ENCODE data around the gene RASGRF2.

RASGRF2 gene

GRCh38 chr5:80959768-80960442 lies at the start of gene RASGRF2:
Gene RASGRF2, plus strand, starts transcription at chr5:80960363. Its CDS starts 376 bp downstream, at chr5:80960739.
- no peak for DNase-seq

GRCh38 chr5:80912479-80912878 lies 47.7 kb upstream of the RASGRF2 start:
- no peak for DNase-seq

- no peak for DNase-seq
These were observed 44.4 kb upstream of the RASGRF2 start for GRCh38 chr5:80915716-80916115.

- DNase-seq, result no peak
These were observed 43.5 kb upstream of the RASGRF2 start for GRCh38 chr5:80916676-80917075.

- DNase-seq, result no peak
These were observed 42.5 kb upstream of the RASGRF2 start for GRCh38 chr5:80917631-80918030.

- DNase-seq, result no peak
These were observed 40.4 kb upstream of the RASGRF2 start for GRCh38 chr5:80919678-80920196.

- DNase-seq, result no peak
These were observed 39.8 kb upstream of the RASGRF2 start for GRCh38 chr5:80920333-80920732.

GRCh38 chr5:80921026-80921425 lies 39.1 kb upstream of the RASGRF2 start:
- DNase-seq, result no peak

- DNase-seq, result no peak
These were observed 34.2 kb upstream of the RASGRF2 start for GRCh38 chr5:80925931-80926330.

- no peak for DNase-seq
These were observed 33.6 kb upstream of the RASGRF2 start for GRCh38 chr5:80926536-80926935.

- no peak for DNase-seq
These were observed 33.0 kb upstream of the RASGRF2 start for GRCh38 chr5:80926979-80927656.

- DNase-seq, result no peak
These were observed 32.1 kb upstream of the RASGRF2 start for GRCh38 chr5:80928073-80928472.

GRCh38 chr5:80930940-80931339 lies 29.2 kb upstream of the RASGRF2 start:
- no peak for DNase-seq

- DNase-seq, result peak; percentile 4
These were observed 28.8 kb upstream of the RASGRF2 start for GRCh38 chr5:80931411-80931810.

GRCh38 chr5:80933036-80933435 lies 27.1 kb upstream of the RASGRF2 start:
- DNase-seq, result no peak

GRCh38 chr5:80934751-80935150 lies 25.4 kb upstream of the RASGRF2 start:
- no peak for DNase-seq

GRCh38 chr5:80935811-80936385 lies 24.3 kb upstream of the RASGRF2 start:
- no peak for DNase-seq

- no peak for DNase-seq
These were observed 23.3 kb upstream of the RASGRF2 start for GRCh38 chr5:80936881-80937280.

GRCh38 chr5:80937584-80938356 lies 22.4 kb upstream of the RASGRF2 start:
- DNase-seq, result no peak

GRCh38 chr5:80941496-80941895 lies 18.7 kb upstream of the RASGRF2 start:
- DNase-seq, result no peak

GRCh38 chr5:80951366-80951765 lies 8.8 kb upstream of the RASGRF2 start:
- no peak for DNase-seq

- DNase-seq, result no peak
These were observed 6.6 kb upstream of the RASGRF2 start for GRCh38 chr5:80953587-80953986.

GRCh38 chr5:80955082-80955590 lies 5.0 kb upstream of the RASGRF2 start:
- DNase-seq, result no peak

Measured in NCI-H2081 treated with DMSO at 0.1 percent for 48 hours (cell line).